Body of pancreas (tissue), 4 donors: Measurements from ENCODE around the gene PPTC7. TPM values are rescaled to one million over a fixed set of nuclear protein-coding genes. Genes with fewer than 3 reads are reported as not detected.
"Not testable (repeated sequence)": the region's sequence is repeated elsewhere in the genome, so short reads cannot be mapped to it uniquely, and the experiment has no call there.

Experiments used
- ATAC-seq: fragments of 150-250 bp; one replicate; pipeline ENCODE4 v1.9.1; 2016
- DNase-seq, 4 donors: peaks; one replicate each; pipeline ENCODE4 v3.0.0-alpha.2; 2019
- H3K27ac ChIP-seq, 4 donors: fragments of 200-600 bp; sonication (generic); 1 replicate in 3 of 4; 2 replicates in 1 of 4; pipeline versions ENCODE4 v1.5.1 to v1.6.1; 2016 to 2019; ENCODE audit warnings: mild to moderate bottlenecking in 1 of 4, mixed read lengths in 1 of 4, moderate library complexity in 1 of 4
- H3K27me3 ChIP-seq, 2 donors: fragments of 200-600 bp; sonication (generic); one replicate each; pipeline ENCODE4 v1.6.0; 2016; ENCODE audit warnings: mild to moderate bottlenecking in 1 of 2
- H3K36me3 ChIP-seq, 2 donors: fragments of 200-600 bp; sonication (generic); replicated peaks in 1 of 2; 2 replicates each; pipeline ENCODE4 v1.5.1; 2016; ENCODE audit warnings: low read depth in 2 of 2; ENCODE audit not compliant: insufficient read depth in 1 of 2
- H3K4me1 ChIP-seq: fragments of 200-600 bp; sonication (generic); one replicate; pipeline ENCODE4 v1.6.0; 2016
- H3K4me3 ChIP-seq, 2 donors: fragments of 200-600 bp; sonication (generic); 1 replicate in 1 of 2; 2 replicates in 1 of 2; pipeline ENCODE4 v1.5.1; 2016 to 2019
- H3K9me3 ChIP-seq, 3 donors: fragments of 200-600 bp; sonication (generic); 1 replicate in 2 of 3; 2 replicates in 1 of 3; pipeline ENCODE4 v1.5.1; 2016
- CTCF ChIP-seq, 7 experiments: fragments of 450-650 bp in 4 of 7; fragments of 200-600 bp in 3 of 7; sonication (generic) in 3 of 7; IDR thresholded peaks; one replicate each; pipeline ENCODE4 v1.5.1; 2016 to 2019; ENCODE audit warnings: antibody characterized with exemption in 7 of 7
- POLR2A ChIP-seq, 3 donors: fragments of 450-650 bp; IDR thresholded peaks; one replicate each; pipeline ENCODE4 v1.6.1; 2016; ENCODE audit warnings: antibody characterized with exemption in 3 of 3, mild to moderate bottlenecking in 2 of 3
- WGBS, 2 donors: methylation state at CpG; one replicate each; pipeline ENCODE4 v1.1.5; 2017; 5-methylcytosine and 5-hydroxymethylcytosine counted together
- intact Hi-C: fragments of 100-400 bp; cut with DNase I; formaldehyde crosslinking; loops from one replicate; pipeline ENCODE4 v1.15.1; 2023
- total RNA-seq, 2 donors: library from RNA; depleted of rRNA; stranded (reverse); fragments of >200 nt; gene quantifications; one replicate each; pipeline ENCODE4 v1.1.0, GENCODE V29; 2016

The PPTC7 gene
- total RNA-seq, 2 donors from 2014 or later: 10.1 to 10.5 TPM

GRCh38 chr12:110592078-110592477 lies 9.0 kb upstream of the PPTC7 start:
- ATAC-seq (no peak), DNase-seq (no peak)
- Histone ChIP-seq H3K27ac (peak overlapping the region in 3 of 4 donors; percentile 58 to 75 (median 65)), H3K4me1 (peaks cover 23% of the 10 kb centered on the region), H3K4me3 (no peak overlapping the region), H3K27me3 (no peaks in the 10 kb centered on the region), H3K9me3 (no peaks in the 10 kb centered on the region), H3K36me3 (no peaks in the 10 kb centered on the region)
- no peak for TF ChIP-seq CTCF (IDR thresholded peaks at IDR 0.05)
- no peak for TF ChIP-seq POLR2A (IDR thresholded peaks at IDR 0.05)
- intact Hi-C loops: no loop called here
- 54 to 70% methylated on average over 5 of the region's 5 CpGs for WGBS, 2 donors

- ATAC-seq (peak; percentile 49), DNase-seq (peak in 1 of 4 donors; percentile 15)
- 18 to 20% methylated on average over 5 to 7 of the region's 7 CpGs for WGBS, 2 donors
- H3K27me3 ChIP-seq: no peaks in the 10 kb centered on the region
- no peak for TF ChIP-seq CTCF (IDR thresholded peaks at IDR 0.05)
- no peak for TF ChIP-seq POLR2A (IDR thresholded peaks at IDR 0.05)
- H3K27ac ChIP-seq: peak overlapping the region; percentile 18 to 75 (median 62)
- H3K4me3 ChIP-seq: no peak overlapping the region
- H3K9me3 ChIP-seq: no peaks in the 10 kb centered on the region
- H3K4me1 ChIP-seq: peaks cover 23% of the 10 kb centered on the region
- intact Hi-C loops: no loop called here
- no peaks in the 10 kb centered on the region for H3K36me3 ChIP-seq
Measured at GRCh38 chr12:110591451-110592051, 8.4 kb upstream of the PPTC7 start.

- peaks cover 28% of the 10 kb centered on the region for H3K4me1 ChIP-seq
- H3K9me3 ChIP-seq: no peaks in the 10 kb centered on the region
- peak overlapping the region in 3 of 4 donors; percentile 58 to 75 (median 65) for H3K27ac ChIP-seq
- no peak overlapping the region for H3K4me3 ChIP-seq
- DNase-seq (no peak), ATAC-seq (peak; percentile 43)
- H3K27me3 ChIP-seq: no peaks in the 10 kb centered on the region
- intact Hi-C loops: no loop called here
- TF ChIP-seq POLR2A (IDR thresholded peaks at IDR 0.05) (no peak), CTCF (IDR thresholded peaks at IDR 0.05) (no peak)
- no peaks in the 10 kb centered on the region for H3K36me3 ChIP-seq
- 64 to 74% methylated on average over 3 of the region's 3 CpGs for WGBS, 2 donors
Measured at GRCh38 chr12:110590806-110591326, 7.7 kb upstream of the PPTC7 start.

GRCh38 chr12:110590059-110590458 lies 6.9 kb upstream of the PPTC7 start:
- Histone ChIP-seq H3K4me3 (no peak overlapping the region), H3K4me1 (peaks cover 36% of the 10 kb centered on the region), H3K36me3 (no peaks in the 10 kb centered on the region), H3K27me3 (no peaks in the 10 kb centered on the region), H3K9me3 (no peaks in the 10 kb centered on the region), H3K27ac (no peak overlapping the region)
- 100% methylated on average over 1 of the region's 1 CpG for WGBS, 2 donors
- no peak for TF ChIP-seq CTCF (IDR thresholded peaks at IDR 0.05)
- TF ChIP-seq POLR2A (IDR thresholded peaks at IDR 0.05): no peak
- DNase-seq (no peak), ATAC-seq (no peak)
- intact Hi-C loops: no loop called here

- 96 to 100% methylated on average over 2 of the region's 2 CpGs for WGBS, 2 donors
- H3K4me3 ChIP-seq, H3K27ac ChIP-seq, H3K27me3 ChIP-seq, DNase-seq, H3K9me3 ChIP-seq, H3K36me3 ChIP-seq, intact Hi-C loops, ATAC-seq: not testable (repeated sequence)
- peaks cover 46% of the 10 kb centered on the region for H3K4me1 ChIP-seq
Measured at GRCh38 chr12:110587102-110587501, 4.0 kb upstream of the PPTC7 start.
